ENCODE data around the gene NDUFAF8.

Gene NDUFAF8

GRCh38 chr17:81233811-81234505 lies 5.2 kb upstream of the NDUFAF8 start:
- Histone ChIP-seq H3K4me1 (ENCODE audit: low read depth, poor library complexity, severe bottlenecking) (peaks cover 9% of the 10 kb centered on the region), H3K4me2 (no peak overlapping the region), H3K27me3 (ENCODE audit: insufficient read depth, low read depth) (no peaks in the 10 kb centered on the region), H3K4me3 (IDR thresholded peaks at IDR 0.05; ENCODE audit: insufficient read depth, low read depth, low read length) (no peak overlapping the region), H3K9ac (no peak overlapping the region), H3K36me3 (ENCODE audit: insufficient read depth) (no peaks in the 10 kb centered on the region), H3K79me2 (ENCODE audit: insufficient read depth, low read depth) (peaks cover 9% of the 10 kb centered on the region), H3K27ac (no peak overlapping the region), H2AFZ (ENCODE audit: low read depth) (no peak overlapping the region), H4K20me1 (ENCODE audit: insufficient read depth) (no peaks in the 10 kb centered on the region)
- TF ChIP-seq CTCF (conservative IDR thresholded peaks at IDR 0.05; ENCODE audit: low read depth, low read length) = no peak

GRCh38 chr17:81234506-81234855 lies 4.6 kb upstream of the NDUFAF8 start:
- H4K20me1 ChIP-seq (ENCODE audit: insufficient read depth) = no peaks in the 10 kb centered on the region
- H3K9ac ChIP-seq = no peak overlapping the region
- no peaks in the 10 kb centered on the region for H3K27me3 ChIP-seq (ENCODE audit: insufficient read depth, low read depth)
- TF ChIP-seq CTCF (conservative IDR thresholded peaks at IDR 0.05; ENCODE audit: low read depth, low read length) = no peak
- no peaks in the 10 kb centered on the region for H3K36me3 ChIP-seq (ENCODE audit: insufficient read depth)
- no peak overlapping the region for H2AFZ ChIP-seq (ENCODE audit: low read depth)
- H3K79me2 ChIP-seq (ENCODE audit: insufficient read depth, low read depth) = peaks cover 10% of the 10 kb centered on the region
- peaks cover 9% of the 10 kb centered on the region for H3K4me1 ChIP-seq (ENCODE audit: low read depth, poor library complexity, severe bottlenecking)
- no peak overlapping the region for H3K4me3 ChIP-seq (IDR thresholded peaks at IDR 0.05; ENCODE audit: insufficient read depth, low read depth, low read length)
- H3K4me2 ChIP-seq = no peak overlapping the region
- no peak overlapping the region for H3K27ac ChIP-seq

GRCh38 chr17:81234940-81235821 lies 3.9 kb upstream of the NDUFAF8 start:
- Histone ChIP-seq H3K27me3 (ENCODE audit: insufficient read depth, low read depth) (no peaks in the 10 kb centered on the region), H4K20me1 (ENCODE audit: insufficient read depth) (no peaks in the 10 kb centered on the region), H3K27ac (no peak overlapping the region), H3K4me2 (no peak overlapping the region), H3K4me3 (IDR thresholded peaks at IDR 0.05; ENCODE audit: insufficient read depth, low read depth, low read length) (no peak overlapping the region), H2AFZ (ENCODE audit: low read depth) (no peak overlapping the region), H3K4me1 (ENCODE audit: low read depth, poor library complexity, severe bottlenecking) (peaks cover 9% of the 10 kb centered on the region), H3K36me3 (ENCODE audit: insufficient read depth) (no peaks in the 10 kb centered on the region), H3K9ac (no peak overlapping the region), H3K79me2 (ENCODE audit: insufficient read depth, low read depth) (peaks cover 17% of the 10 kb centered on the region)
- TF ChIP-seq CTCF (conservative IDR thresholded peaks at IDR 0.05; ENCODE audit: low read depth, low read length) = no peak

DNA sequence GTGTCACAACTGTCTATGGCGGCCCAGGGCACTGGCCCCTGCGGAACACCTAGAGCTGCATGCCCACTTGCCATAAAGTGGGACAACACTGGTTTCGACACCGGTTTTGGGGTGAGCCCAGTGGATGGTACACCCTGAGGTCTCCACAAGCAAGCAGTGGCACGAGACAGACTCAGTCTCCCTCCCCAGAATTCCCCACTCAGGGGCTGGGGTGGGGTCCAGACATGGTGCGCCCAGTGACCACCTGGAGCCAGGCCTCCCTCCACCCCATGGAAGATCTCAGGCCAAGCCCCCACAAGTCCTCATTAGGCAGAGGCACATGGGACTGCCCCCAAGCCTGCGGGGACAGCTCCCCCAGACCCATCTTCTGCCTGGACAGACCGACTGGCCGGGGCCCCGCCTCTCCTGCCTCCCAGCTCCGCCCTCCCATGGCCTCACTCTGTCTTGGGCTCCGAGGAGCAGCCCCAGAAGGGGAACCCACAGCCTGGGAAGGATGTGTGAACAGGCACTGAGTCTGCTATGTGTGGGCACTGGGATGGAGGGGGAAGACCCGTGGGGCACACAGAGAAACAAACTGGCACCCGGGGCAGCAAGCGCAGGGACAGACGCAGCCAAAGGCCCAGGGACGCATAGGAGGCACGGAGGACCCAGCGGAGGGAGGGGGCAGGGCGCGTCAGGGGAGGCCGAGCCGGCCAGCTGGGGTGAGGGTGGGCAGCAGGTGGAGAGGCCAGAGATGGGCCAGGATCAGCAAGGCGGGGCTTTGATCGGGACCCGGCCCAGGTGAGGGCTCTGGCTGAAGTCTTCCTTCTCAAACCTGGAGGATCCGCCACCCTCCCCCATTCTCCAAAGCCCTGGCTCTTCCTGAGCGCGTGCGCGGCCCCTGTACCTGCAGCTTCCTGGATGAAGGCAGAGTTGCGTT lies 3.0 kb upstream of the NDUFAF8 start:
- H3K9ac ChIP-seq = no peak overlapping the region
- no peaks in the 10 kb centered on the region for H4K20me1 ChIP-seq (ENCODE audit: insufficient read depth)

More for the DNA sequence above, 3.0 kb upstream of the NDUFAF8 start:
- Histone ChIP-seq H2AFZ (ENCODE audit: low read depth) (no peak overlapping the region), H3K79me2 (ENCODE audit: insufficient read depth, low read depth) (peaks cover 26% of the 10 kb centered on the region), H3K4me2 (no peak overlapping the region), H3K4me3 (IDR thresholded peaks at IDR 0.05; ENCODE audit: insufficient read depth, low read depth, low read length) (no peak overlapping the region), H3K36me3 (ENCODE audit: insufficient read depth) (no peaks in the 10 kb centered on the region), H3K4me1 (ENCODE audit: low read depth, poor library complexity, severe bottlenecking) (peaks cover 17% of the 10 kb centered on the region), H3K27me3 (ENCODE audit: insufficient read depth, low read depth) (no peaks in the 10 kb centered on the region), H3K27ac (no peak overlapping the region)
- no peak for TF ChIP-seq CTCF (conservative IDR thresholded peaks at IDR 0.05; ENCODE audit: low read depth, low read length)

Measured in KMS-11 (cell line).